Stimulated activated naive CD8-positive, alpha-beta T cell treated with anti-CD3 and anti-CD28 coated beads, Interleukin-15, Interleukin-2, amounts not matched to agents 100 ng/mL and 50 ng/mL, for 24 hours (primary cell): ENCODE measurements around the gene RNF144A.
"Not testable (repeated sequence)": the region's sequence is repeated elsewhere in the genome, so short reads cannot be mapped to it uniquely, and the experiment has no call there.

Experiments
- H3K27ac Mint-ChIP-seq: one replicate; pipeline ENCODE4 v1.8.0; 2021; ENCODE audit warnings: mild to moderate bottlenecking, mixed read lengths
- H3K27me3 Mint-ChIP-seq: one replicate; pipeline ENCODE4 v1.8.0; 2021; ENCODE audit warnings: mixed read lengths
- H3K36me3 Mint-ChIP-seq: one replicate; pipeline ENCODE4 v1.8.0; 2021; ENCODE audit warnings: low read depth, mixed read lengths
- H3K4me1 Mint-ChIP-seq: one replicate; pipeline ENCODE4 v1.8.0; 2021; ENCODE audit warnings: low read depth, mixed read lengths
- H3K4me3 Mint-ChIP-seq: one replicate; pipeline ENCODE4 v1.8.0; 2021; ENCODE audit warnings: mild to moderate bottlenecking, mixed read lengths
- H3K9me3 Mint-ChIP-seq: one replicate; pipeline ENCODE4 v1.8.0; 2021; ENCODE audit warnings: mixed read lengths

Gene RNF144A

GRCh38 chr2:7001395-7001794 lies 84.2 kb downstream of the RNF144A start:
- not testable (repeated sequence) for H3K4me3 Mint-ChIP-seq, H3K9me3 Mint-ChIP-seq, H3K27ac Mint-ChIP-seq, H3K27me3 Mint-ChIP-seq
- Mint-ChIP-seq H3K36me3 (peaks cover 12% of the 10 kb centered on the region), H3K4me1 (peaks cover 21% of the 10 kb centered on the region)

GRCh38 chr2:7003895-7004294 lies 86.7 kb downstream of the RNF144A start:
- H3K27me3 Mint-ChIP-seq: no peaks in the 10 kb centered on the region
- no peak overlapping the region for H3K4me3 Mint-ChIP-seq
- peaks cover 27% of the 10 kb centered on the region for H3K4me1 Mint-ChIP-seq
- H3K36me3 Mint-ChIP-seq: peaks cover 12% of the 10 kb centered on the region
- H3K9me3 Mint-ChIP-seq: no peaks in the 10 kb centered on the region
- peak overlapping the region; percentile 67 for H3K27ac Mint-ChIP-seq

GRCh38 chr2:7004636-7005035 lies 87.4 kb downstream of the RNF144A start:
- no peak overlapping the region for H3K27ac Mint-ChIP-seq

DNA sequence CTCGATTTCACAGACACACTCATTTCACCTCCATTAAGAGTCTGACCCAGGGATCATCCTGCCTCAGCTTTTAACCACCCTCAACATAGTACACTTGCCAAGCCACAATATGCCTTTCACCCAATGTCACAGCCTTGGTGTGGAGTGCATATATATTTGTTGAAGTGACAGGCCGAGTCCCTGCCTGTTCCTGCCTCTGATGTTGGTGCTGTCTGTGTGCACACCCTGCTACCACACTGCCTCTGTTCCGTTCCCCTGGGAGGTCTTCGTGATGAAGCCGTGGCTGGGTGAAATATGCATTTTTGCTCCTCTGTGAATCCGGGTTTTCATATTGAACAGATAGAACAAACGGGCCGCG lies 90.3 kb downstream of the RNF144A start:
- peaks cover 17% of the 10 kb centered on the region for H3K4me1 Mint-ChIP-seq
- H3K36me3 Mint-ChIP-seq: peaks cover 3% of the 10 kb centered on the region
- no peaks in the 10 kb centered on the region for H3K27me3 Mint-ChIP-seq
- no peak overlapping the region for H3K27ac Mint-ChIP-seq
- H3K4me3 Mint-ChIP-seq: no peak overlapping the region
- no peaks in the 10 kb centered on the region for H3K9me3 Mint-ChIP-seq

More at GRCh38 chr2:7004636-7005035, 87.4 kb downstream of the RNF144A start:
- Mint-ChIP-seq H3K4me1 (peaks cover 20% of the 10 kb centered on the region), H3K9me3 (no peaks in the 10 kb centered on the region), H3K27me3 (no peaks in the 10 kb centered on the region), H3K36me3 (peaks cover 7% of the 10 kb centered on the region), H3K4me3 (no peak overlapping the region)

- peaks cover 17% of the 10 kb centered on the region for H3K4me1 Mint-ChIP-seq
- no peak overlapping the region for H3K27ac Mint-ChIP-seq
- no peaks in the 10 kb centered on the region for H3K9me3 Mint-ChIP-seq
- no peaks in the 10 kb centered on the region for H3K36me3 Mint-ChIP-seq
- H3K4me3 Mint-ChIP-seq: no peak overlapping the region
- no peaks in the 10 kb centered on the region for H3K27me3 Mint-ChIP-seq
These were observed 90.9 kb downstream of the RNF144A start for GRCh38 chr2:7007846-7008741.

GRCh38 chr2:7009207-7009911 lies 92.1 kb downstream of the RNF144A start:
- no peaks in the 10 kb centered on the region for H3K27me3 Mint-ChIP-seq
- no peaks in the 10 kb centered on the region for H3K9me3 Mint-ChIP-seq
- H3K4me3 Mint-ChIP-seq: no peak overlapping the region
- peaks cover 23% of the 10 kb centered on the region for H3K4me1 Mint-ChIP-seq
- H3K36me3 Mint-ChIP-seq: peaks cover 3% of the 10 kb centered on the region
- no peak overlapping the region for H3K27ac Mint-ChIP-seq

- Mint-ChIP-seq H3K4me3 (no peak overlapping the region), H3K9me3 (no peaks in the 10 kb centered on the region), H3K27me3 (no peaks in the 10 kb centered on the region), H3K36me3 (peaks cover 7% of the 10 kb centered on the region), H3K4me1 (peaks cover 23% of the 10 kb centered on the region), H3K27ac (no peak overlapping the region)
These were observed 93.3 kb downstream of the RNF144A start for GRCh38 chr2:7010391-7011054.

DNA sequence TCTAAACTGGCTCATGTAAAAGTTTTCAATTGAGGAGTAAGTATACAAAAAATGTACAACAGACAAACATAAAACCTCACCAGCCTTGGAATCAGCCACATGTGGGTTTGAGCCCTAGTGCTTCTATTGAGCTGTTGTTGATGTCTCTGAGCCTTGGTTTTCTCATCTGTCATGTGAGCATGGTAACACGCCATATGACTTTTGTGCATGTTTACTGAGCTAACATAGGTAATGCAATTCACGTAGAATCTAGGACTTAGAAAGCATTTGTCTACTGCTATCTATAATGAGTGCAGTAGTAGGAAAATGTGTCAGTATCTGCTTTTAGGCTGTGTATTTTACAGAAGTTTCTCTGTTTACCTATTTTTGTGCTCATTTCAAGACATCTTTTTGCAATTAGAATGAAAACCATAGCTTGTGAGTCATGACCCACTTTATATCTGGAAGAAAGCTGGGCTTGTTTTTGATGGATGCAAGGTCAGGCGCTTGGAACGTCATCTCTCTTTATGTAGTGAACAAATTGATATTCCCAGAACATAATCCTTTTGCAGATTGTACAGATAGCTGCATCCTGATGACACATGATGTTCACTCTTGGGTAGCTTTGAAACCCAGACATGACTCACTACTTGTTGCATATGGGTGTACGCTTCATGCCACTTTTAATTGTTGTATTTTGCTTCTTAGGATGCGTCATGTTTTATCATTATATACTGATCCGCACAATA lies 94.3 kb downstream of the RNF144A start:
- H3K4me1 Mint-ChIP-seq: peaks cover 23% of the 10 kb centered on the region
- H3K9me3 Mint-ChIP-seq: no peaks in the 10 kb centered on the region
- no peak overlapping the region for H3K27ac Mint-ChIP-seq

DNA sequence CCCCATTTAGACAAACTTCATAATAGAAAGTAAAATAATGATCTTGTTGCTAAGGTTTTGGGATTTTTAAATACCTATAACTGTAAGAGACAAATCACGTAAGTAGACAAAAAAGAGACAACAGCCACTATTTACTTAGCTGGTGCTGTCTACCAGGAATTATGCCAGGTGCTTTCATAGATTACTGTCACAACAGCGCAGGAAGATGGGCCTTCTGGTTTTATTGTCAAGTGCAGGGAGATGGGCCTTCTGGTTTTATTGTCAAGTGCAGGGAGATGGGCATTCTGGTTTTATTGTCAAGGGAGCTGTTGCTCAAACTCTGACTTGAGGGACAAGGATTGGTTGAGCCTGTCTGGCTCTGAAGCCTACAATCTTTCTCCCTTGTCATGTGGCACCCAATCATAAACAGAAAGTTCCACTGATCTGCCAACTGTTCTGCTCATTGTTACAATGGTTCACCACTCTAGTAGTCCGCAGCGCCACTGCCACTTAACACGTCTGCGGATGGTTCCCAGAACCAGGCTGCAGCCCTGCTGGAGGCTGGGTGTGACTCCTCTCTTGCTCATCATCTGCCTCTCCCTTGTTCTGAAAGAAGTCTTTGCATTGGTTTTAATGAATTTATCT lies 95.0 kb downstream of the RNF144A start:
- Mint-ChIP-seq H3K9me3 (no peaks in the 10 kb centered on the region), H3K36me3 (peaks cover 7% of the 10 kb centered on the region), H3K27me3 (no peaks in the 10 kb centered on the region), H3K4me3 (no peak overlapping the region), H3K27ac (no peak overlapping the region), H3K4me1 (peaks cover 22% of the 10 kb centered on the region)

More for the DNA sequence above, 94.3 kb downstream of the RNF144A start:
- Mint-ChIP-seq H3K36me3 (peaks cover 7% of the 10 kb centered on the region), H3K27me3 (no peaks in the 10 kb centered on the region), H3K4me3 (no peak overlapping the region)

GRCh38 chr2:7013471-7014160 lies 96.4 kb downstream of the RNF144A start:
- peaks cover 15% of the 10 kb centered on the region for H3K4me1 Mint-ChIP-seq
- H3K9me3 Mint-ChIP-seq: no peaks in the 10 kb centered on the region
- no peak overlapping the region for H3K27ac Mint-ChIP-seq
- no peak overlapping the region for H3K4me3 Mint-ChIP-seq
- H3K36me3 Mint-ChIP-seq: peaks cover 7% of the 10 kb centered on the region
- no peaks in the 10 kb centered on the region for H3K27me3 Mint-ChIP-seq

- no peaks in the 10 kb centered on the region for H3K9me3 Mint-ChIP-seq
- no peak overlapping the region for H3K4me3 Mint-ChIP-seq
- H3K4me1 Mint-ChIP-seq: peaks cover 15% of the 10 kb centered on the region
- H3K36me3 Mint-ChIP-seq: peaks cover 7% of the 10 kb centered on the region
- H3K27ac Mint-ChIP-seq: no peak overlapping the region
- H3K27me3 Mint-ChIP-seq: no peaks in the 10 kb centered on the region
These were observed 97.0 kb downstream of the RNF144A start for GRCh38 chr2:7014174-7014640.

DNA sequence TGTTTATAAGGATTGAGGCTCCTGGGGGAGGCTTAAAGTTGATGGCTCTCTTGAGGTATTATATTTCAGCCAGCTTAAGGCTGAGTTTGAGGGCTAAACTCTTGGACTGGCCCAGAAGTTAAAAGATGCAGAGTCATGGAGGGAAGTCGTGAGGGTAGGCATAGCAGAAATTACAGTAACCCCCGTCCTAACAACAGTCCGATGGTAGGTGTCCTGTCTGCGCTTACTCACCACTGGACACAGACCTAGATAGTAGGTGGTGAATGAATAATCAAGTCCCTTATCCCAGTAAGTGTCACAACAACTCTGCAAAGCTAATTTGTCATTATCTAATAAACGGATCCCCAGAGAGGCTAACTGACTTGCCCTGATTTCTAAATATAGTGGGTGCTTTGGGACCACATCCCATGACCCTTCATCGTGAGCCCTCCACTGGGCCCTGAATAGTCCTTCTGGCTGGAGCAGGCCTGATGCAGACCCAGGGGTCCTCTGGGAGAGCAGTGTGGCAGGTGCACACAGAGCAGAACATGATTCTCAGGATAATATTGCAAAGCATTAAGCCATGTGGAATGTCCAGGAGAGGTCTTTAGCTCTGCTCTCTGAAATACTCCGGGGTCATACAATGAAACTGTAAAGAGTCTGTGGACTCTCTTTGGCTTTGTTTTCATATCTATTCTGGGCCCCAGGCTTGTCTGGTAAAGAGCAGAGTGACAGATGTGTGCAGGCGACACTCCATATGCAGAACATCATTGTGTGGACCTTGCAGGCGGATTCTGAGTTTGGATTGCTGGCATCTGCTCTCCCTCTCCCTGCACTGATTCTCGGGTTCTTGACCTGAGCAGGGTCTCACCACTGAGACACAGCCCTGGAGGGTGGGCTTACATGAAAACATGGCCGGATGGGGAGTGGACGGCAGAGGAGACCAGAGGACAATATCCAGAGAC lies 98.1 kb downstream of the RNF144A start:
- Mint-ChIP-seq H3K27ac (no peak overlapping the region), H3K4me1 (peaks cover 15% of the 10 kb centered on the region), H3K27me3 (no peaks in the 10 kb centered on the region), H3K9me3 (no peaks in the 10 kb centered on the region), H3K36me3 (peaks cover 7% of the 10 kb centered on the region), H3K4me3 (no peak overlapping the region)

- Mint-ChIP-seq H3K4me1 (peaks cover 15% of the 10 kb centered on the region), H3K27ac (no peak overlapping the region), H3K4me3 (no peak overlapping the region), H3K9me3 (no peaks in the 10 kb centered on the region), H3K36me3 (peaks cover 11% of the 10 kb centered on the region), H3K27me3 (no peaks in the 10 kb centered on the region)
These were observed 98.9 kb downstream of the RNF144A start for GRCh38 chr2:7016148-7016547.
